ENCODE measurements around the gene AGTPBP1.

AGTPBP1 gene

DNA sequence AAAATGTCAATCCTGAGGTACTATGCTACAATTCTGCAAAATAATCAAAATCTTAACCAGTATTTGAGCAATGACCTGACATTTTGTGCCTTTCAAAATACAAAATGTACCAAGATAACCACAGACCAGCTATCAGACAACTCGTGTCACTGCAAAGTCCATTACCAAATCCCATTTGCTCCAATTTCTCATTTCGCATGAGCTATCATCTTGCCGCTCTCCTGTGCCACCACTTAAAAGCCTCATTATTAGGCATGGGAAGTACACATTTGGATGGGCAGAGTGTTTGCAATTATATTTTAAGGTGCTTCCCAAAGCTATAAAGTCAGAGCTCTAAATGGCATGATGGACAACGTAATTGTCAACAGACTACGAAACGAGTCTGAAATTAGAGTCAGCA is 205.2 kb downstream of the AGTPBP1 start:
- no peak overlapping the region for H3K27ac ChIP-seq
- no peak for TF ChIP-seq CTCF (conservative IDR thresholded peaks at IDR 0.05)
- no peak for TF ChIP-seq ZFX (IDR thresholded peaks at IDR 0.05)

GRCh38 chr9:85536076-85536475 is 205.7 kb downstream of the AGTPBP1 start:
- TF ChIP-seq ZFX (IDR thresholded peaks at IDR 0.05) (no peak), CTCF (conservative IDR thresholded peaks at IDR 0.05) (no peak)

GRCh38 chr9:85534340-85534739 is 207.4 kb downstream of the AGTPBP1 start:
- TF ChIP-seq CTCF (conservative IDR thresholded peaks at IDR 0.05) (no peak), ZFX (IDR thresholded peaks at IDR 0.05) (no peak)
- no peak overlapping the region for H3K27ac ChIP-seq

More at GRCh38 chr9:85536076-85536475, 205.7 kb downstream of the AGTPBP1 start:
- no peak overlapping the region for H3K27ac ChIP-seq

GRCh38 chr9:85533538-85533937 is 208.2 kb downstream of the AGTPBP1 start:
- no peak for TF ChIP-seq CTCF (conservative IDR thresholded peaks at IDR 0.05)
- TF ChIP-seq ZFX (IDR thresholded peaks at IDR 0.05), result no peak

DNA sequence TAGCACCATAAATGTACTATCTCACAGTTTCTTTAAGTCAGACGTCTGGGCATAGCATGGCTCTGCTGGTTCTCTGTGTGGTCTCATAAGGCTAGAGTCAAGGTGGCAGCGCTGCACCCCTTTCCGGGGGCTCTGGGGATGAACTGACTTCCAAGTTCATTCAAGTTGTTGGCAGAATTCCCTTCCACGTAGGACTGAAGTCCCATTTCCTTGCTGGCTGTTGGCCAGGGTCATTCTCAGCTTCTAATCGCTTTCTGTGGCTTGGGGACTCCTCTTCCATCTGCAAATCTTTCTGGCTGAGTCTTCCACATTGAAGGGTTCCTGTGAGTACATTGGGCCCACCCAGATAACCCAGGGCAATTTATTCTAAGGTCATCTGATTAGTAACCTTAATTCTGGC is 211.0 kb downstream of the AGTPBP1 start:
- no peak for TF ChIP-seq CTCF (conservative IDR thresholded peaks at IDR 0.05)
- TF ChIP-seq ZFX (IDR thresholded peaks at IDR 0.05), result no peak

More at GRCh38 chr9:85533538-85533937, 208.2 kb downstream of the AGTPBP1 start:
- H3K27ac ChIP-seq, result no peak overlapping the region

GRCh38 chr9:85528607-85529006 is 213.1 kb downstream of the AGTPBP1 start:
- H3K27ac ChIP-seq, result no peak overlapping the region
- TF ChIP-seq ZFX (IDR thresholded peaks at IDR 0.05), result no peak
- TF ChIP-seq CTCF (conservative IDR thresholded peaks at IDR 0.05), result no peak

More for the DNA sequence above, 211.0 kb downstream of the AGTPBP1 start:
- no peak overlapping the region for H3K27ac ChIP-seq

DNA sequence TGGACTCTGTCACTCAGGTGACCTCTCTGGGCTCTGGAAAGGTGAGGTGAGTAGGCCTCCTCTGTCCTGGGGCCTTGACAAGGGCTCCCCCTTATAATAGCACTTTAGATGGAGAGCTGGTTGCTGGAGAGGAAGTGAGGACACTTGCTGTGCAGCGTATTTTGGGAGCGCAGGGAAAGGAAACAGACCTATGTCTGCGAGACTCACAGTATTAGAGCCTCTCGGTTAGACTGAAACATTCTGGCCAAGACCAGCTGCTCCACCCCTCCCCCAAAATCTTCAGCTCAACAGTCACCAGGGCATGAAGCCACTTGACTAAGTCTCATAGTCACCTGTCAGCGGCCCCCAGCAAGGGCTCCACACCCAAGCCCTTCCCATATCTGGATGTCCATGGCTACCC is 213.6 kb downstream of the AGTPBP1 start:
- no peak overlapping the region for H3K27ac ChIP-seq
- no peak for TF ChIP-seq CTCF (conservative IDR thresholded peaks at IDR 0.05)
- TF ChIP-seq ZFX (IDR thresholded peaks at IDR 0.05), result no peak

Measured in C4-2B (cell line).